ENCODE measurements around the gene HSD17B1. TPM values are rescaled to one million over a fixed set of nuclear protein-coding genes. Genes with fewer than 3 reads are reported as not detected.

Gene HSD17B1
- total and polyA plus RNA-seq, 2 of the 13 experiments (the other 11 are each of a cell fraction or from before 2014, with no cell fraction given) = 0.54 to 0.93 TPM

GRCh38 chr17:42566883-42567573 lies 14.3 kb downstream of the HSD17B1 start, which contains the start of gene MLX (continued):
- TF ChIP-seq TSC22D2 (CRISPR knock-in tag; IDR thresholded peaks at IDR 0.05; ENCODE audit: borderline replicate concordance) (peak; percentile 26; the same call in 1 of the 2 replicates), ZNF616 (CRISPR knock-in tag; IDR thresholded peaks at IDR 0.05; ENCODE audit: low read depth) (peak; percentile 17), SNAI1 (CRISPR knock-in tag; IDR thresholded peaks at IDR 0.05; ENCODE audit: borderline replicate concordance) (peak; percentile 72; the same call in 1 of the 2 replicates), CREBL2 (CRISPR knock-in tag; IDR thresholded peaks at IDR 0.05; ENCODE audit: borderline replicate concordance) (peak; percentile 42; the same call in 1 of the 2 replicates), ATF7-NPFF (CRISPR knock-in tag; IDR thresholded peaks at IDR 0.05; ENCODE audit: low read depth) (peak; percentile 92), RCOR2 (CRISPR knock-in tag; IDR thresholded peaks at IDR 0.05) (0 out of 2 replicates have a peak, but pooled peaks have one; percentile 43), MED1 (CRISPR knock-in tag; IDR thresholded peaks at IDR 0.05) (peak; percentile 84), HNRNPL (IDR thresholded peaks at IDR 0.05; ENCODE audit: low read depth, low read length) (no peak; the same call in 1 of the 2 replicates), AKAP8 (CRISPR knock-in tag; IDR thresholded peaks at IDR 0.05) (peak; percentile 90), CREB1 (IDR thresholded peaks at IDR 0.05) (peak; percentile 64), CREB1 (CRISPR knock-in tag; IDR thresholded peaks at IDR 0.05) (no peak), NFAT5 (CRISPR knock-in tag; IDR thresholded peaks at IDR 0.05) (no peak), ZHX2 (IDR thresholded peaks at IDR 0.05; ENCODE audit: low read depth) (no peak; the same call in 1 of the 2 replicates), ZHX2 (CRISPR knock-in tag; IDR thresholded peaks at IDR 0.05; ENCODE audit: borderline replicate concordance) (no peak), ZFP36L1 (CRISPR knock-in tag; IDR thresholded peaks at IDR 0.05) (no peak; the same call in 1 of the 2 replicates), GABPA (IDR thresholded peaks at IDR 0.05; ENCODE audit: low read depth, low read length) (no peak), GABPA (CRISPR knock-in tag; IDR thresholded peaks at IDR 0.05; ENCODE audit: low read depth) (peak; percentile 84), ZNF703 (CRISPR knock-in tag; IDR thresholded peaks at IDR 0.05; ENCODE audit: borderline replicate concordance) (peak; percentile 40; the same call in 1 of the 2 replicates), MYNN (CRISPR knock-in tag; IDR thresholded peaks at IDR 0.05; ENCODE audit: low read depth) (no peak)
